GM21786 (cell line): Measurements from ENCODE around the gene KIAA0319L.
"Not testable (repeated sequence)": the region's sequence is repeated elsewhere in the genome, so short reads cannot be mapped to it uniquely, and the experiment has no call there.

Source experiments
- ATAC-seq: cut with Tn5 transposase; IDR thresholded peaks from one replicate; pipeline ENCODE4 v1.9.1; 2021; ENCODE audit not compliant: unreplicated experiment

Gene KIAA0319L

DNA sequence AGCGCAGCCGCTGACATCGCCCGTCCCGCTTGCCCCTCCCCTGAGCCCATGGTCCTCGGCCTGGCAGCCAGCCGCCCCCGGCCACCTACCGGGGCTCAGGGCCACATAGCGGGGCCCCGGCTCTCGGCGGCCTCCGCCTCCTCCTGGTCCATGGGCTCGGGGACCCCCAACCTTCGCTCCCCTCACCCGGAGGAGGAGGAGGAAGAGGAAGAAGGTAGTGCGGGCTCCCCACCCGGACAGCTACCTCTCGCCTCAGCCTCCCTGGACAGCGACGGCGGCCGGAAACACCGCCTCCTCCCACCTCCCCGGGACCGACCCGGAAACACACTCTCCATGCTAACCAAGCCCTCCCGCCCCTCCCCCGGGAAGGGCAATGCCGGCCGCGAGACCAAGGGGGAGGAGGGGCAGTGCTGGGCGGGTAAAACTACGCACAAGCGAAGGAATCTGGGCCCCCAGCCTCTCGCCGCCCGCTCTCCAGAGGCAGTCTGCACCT lies at the start of gene KIAA0319L:
KIAA0319L (minus strand) TSS at position 286 of the 493 bp plus-strand sequence. CDS start 2,912 bp downstream, outside the sequence.
- ATAC-seq: peak; percentile 78

- no peak for ATAC-seq
Observed at GRCh38 chr1:35605867-35606182, 48.6 kb upstream of the KIAA0319L start.

- ATAC-seq: no peak
Observed at GRCh38 chr1:35605071-35605866, 48.1 kb upstream of the KIAA0319L start.

DNA sequence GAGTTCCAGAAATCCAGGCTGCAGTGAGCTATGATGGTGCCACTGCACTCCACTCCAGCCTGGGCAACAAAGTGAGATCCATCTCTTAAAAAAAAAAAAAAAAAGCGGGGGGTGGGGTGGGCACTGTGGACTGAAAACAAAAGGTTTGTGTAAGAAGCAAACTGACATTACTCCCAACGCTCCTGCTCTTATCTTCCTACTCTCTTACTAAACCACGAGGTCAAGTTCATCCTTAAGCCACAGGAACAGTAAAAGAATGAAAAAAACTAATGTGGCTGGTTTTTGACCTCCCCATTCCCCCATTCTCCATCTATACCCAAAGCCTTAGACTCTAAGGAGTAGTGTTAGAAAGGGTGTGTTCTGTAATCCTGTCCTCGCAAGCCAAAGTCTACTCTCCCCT lies 46.7 kb upstream of the KIAA0319L start:
- no peak for ATAC-seq

- no peak for ATAC-seq
Observed at GRCh38 chr1:35603468-35603867, 46.3 kb upstream of the KIAA0319L start.

DNA sequence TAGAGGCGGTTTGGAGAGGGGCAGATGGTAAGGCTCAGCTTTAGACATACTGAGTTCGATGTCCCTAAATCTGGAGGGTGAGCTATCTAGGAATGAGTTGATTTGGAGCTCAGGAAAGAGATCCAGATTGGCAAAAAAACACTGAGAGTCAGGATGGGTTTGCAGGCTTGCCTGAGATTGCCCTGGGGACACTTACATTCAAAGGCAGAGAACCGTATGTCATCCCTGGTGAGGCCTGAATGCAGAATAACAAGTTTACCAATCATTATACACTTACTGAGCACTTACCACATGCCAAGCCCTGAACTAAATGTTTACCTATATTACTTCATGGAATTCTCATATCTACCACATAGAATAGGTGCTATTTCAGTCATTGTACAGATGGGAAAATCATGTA lies 43.4 kb upstream of the KIAA0319L start:
- no peak for ATAC-seq

GRCh38 chr1:35599411-35599810 lies 42.2 kb upstream of the KIAA0319L start:
- ATAC-seq: no peak

DNA sequence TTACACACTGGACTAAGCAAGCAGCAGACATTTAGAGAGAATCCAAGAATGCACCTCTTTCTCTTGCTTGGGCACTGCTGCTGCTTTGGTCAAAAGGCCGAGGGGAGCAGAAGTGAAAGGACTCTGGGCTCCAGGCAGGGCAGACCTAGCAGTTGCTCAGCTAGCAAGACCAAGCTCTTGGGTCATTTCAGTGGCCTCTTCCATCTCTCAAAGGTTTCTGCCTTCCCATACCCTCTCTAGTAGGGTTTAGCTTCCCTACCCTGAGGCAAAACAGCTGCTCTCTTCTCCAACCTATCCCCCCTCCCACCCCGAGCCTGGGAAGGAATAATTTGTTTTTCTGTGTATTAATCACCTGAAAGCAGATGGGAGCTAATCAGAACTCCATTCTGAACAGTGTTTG lies 41.7 kb upstream of the KIAA0319L start:
- ATAC-seq: no peak

- ATAC-seq: no peak
Observed at GRCh38 chr1:35597870-35598269, 40.7 kb upstream of the KIAA0319L start.

GRCh38 chr1:35595684-35596083 lies 38.5 kb upstream of the KIAA0319L start:
- ATAC-seq: no peak

DNA sequence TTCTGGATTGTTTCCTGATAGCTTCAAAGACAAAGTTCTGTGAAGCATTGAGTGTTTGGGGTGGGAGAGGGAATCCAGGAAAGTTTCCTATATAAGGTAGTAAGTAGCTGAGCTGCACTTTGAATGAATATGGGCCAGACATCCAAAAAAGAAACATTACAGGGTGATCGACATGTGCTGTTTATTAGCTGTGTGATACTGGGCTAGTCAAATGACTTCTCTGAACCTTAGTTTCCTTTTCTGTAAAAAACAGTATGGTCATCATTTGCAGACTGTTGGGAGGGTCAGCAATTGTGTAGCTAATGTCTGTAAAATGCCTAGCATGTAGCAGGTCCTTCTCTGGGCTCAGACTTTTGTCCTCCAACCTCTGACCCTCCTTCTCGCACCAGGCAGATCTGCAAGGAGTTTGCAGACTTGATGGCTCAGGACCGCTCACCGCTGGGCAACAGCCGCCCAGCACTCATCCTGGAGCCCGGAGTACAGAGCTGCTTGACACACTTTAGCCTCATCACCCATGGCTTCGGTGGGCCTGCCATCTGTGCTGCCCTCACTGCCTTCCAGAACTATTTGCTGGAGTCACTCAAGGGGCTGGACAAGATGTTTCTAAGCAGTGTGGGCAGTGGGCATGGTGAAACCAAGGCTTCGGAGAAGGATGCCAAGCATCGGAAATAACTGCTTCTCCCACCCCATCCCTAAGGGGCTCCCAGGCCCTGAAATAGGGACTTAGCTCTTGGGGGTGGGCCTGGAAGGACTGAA lies 37.0 kb upstream of the KIAA0319L start:
- ATAC-seq: no peak

GRCh38 chr1:35592991-35593769 lies 36.0 kb upstream of the KIAA0319L start:
- ATAC-seq: no peak

DNA sequence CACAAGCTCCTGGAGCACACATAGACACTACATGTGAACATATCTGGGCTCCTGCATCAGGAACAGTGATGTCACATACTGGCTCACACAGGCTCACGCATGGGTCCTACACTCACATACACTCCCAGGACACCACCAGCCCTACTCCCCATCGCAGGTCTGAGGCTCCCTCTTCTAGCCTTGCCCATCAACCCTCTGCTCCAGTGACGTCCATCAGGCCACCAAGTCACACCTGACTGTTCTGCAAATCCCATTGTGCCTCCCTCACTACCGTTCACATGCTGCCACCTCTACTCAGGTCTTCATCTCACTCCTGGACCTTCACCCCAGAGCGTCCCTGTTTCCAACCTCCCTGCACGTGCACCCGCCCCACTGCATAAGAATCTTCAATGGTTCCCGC lies 34.0 kb upstream of the KIAA0319L start:
- no peak for ATAC-seq

- no peak for ATAC-seq
Observed at GRCh38 chr1:35590476-35591040, 33.4 kb upstream of the KIAA0319L start.

- no peak for ATAC-seq
Observed at GRCh38 chr1:35589516-35590427, 32.6 kb upstream of the KIAA0319L start.

- no peak for ATAC-seq
Observed at GRCh38 chr1:35588197-35588910, 31.2 kb upstream of the KIAA0319L start.

DNA sequence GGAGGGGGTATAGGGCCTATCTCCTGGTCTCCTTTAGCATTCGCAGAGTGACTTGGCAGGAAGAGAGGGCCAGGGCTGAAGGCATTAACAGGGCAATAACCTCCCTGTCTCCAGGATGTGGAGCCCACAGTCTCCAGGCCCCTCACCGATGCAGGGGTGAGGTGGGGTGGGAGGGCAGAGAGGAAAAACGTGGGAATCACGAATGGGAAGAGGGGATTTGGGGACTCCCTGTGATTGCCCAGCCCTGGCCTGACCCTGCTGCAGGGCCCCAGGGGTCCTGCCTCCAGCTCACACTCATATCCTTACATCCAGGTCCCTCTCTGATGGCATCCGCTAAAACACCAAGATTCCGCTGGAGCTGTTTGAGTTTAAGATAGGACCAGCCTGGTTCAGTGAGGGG lies 30.5 kb upstream of the KIAA0319L start:
- no peak for ATAC-seq

DNA sequence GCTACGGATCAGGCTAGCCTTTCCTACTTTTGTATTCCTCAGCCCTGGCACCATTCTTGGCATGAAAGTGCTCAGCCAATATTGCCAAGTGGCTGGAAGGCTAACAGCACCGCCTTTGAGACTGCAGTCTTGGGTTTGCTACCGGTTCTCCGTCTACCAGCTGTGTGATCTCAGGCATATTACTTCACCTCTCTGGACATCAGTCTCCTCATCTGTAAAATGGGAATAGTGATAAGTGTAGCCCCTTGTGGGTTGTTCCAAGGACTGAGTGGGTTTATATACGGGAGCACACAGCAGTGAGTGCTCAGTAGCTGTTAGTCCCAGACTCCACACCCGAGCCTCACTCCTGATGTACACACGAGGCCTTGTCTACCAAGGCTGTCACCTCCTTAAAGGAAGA lies 29.6 kb upstream of the KIAA0319L start:
- no peak for ATAC-seq

- ATAC-seq: not testable (repeated sequence)
Observed at GRCh38 chr1:35585805-35586204, 28.6 kb upstream of the KIAA0319L start.
